ENCODE results near the gene SPATA21.

SPATA21 gene

DNA sequence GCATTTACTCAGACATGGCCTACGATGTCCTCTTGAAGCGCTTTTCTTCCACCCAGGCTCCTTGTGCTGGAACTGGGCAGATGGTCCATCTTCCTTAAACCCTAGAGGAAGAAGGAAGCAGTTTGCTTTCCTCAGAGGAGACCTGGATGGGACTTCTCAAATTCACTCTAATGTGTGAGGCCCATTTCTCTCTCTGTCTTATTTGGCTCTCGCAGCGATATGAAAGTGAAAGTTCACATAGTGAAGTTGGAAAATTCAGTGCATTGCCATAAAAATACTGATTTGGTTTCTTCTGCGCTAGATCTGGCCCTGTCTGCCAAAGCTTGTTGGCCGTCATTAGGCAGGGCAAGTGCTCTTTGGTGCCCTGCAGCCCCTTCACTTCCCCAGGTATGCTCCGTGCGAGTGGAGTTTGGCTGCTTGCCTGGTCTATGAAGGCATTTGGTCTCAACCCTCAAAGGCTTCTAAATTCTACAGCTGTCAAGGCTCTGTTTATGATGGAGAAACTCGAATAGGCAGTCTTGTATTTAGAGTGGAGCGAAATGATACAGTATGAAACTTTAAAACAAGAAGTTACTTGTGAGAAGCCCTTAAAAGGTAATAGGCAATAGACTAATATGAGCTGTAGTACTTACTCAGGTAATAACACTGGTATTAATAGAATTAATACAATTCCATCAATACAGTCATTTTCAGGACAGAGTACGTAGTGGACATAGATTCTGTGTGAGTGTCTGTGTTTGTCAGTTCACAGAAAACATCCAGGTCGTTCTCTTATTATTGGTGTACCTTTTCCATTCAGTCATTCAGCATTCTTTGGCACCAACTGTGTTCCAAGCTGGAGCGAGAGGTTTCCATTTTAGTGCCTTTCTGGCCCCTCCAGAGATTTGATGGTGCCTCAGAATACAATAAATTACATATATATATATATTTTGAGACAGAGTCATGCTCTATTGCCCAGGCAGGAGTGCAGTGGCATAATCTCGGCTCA lies 49.7 kb downstream of the SPATA21 start:
- H3K4me1 ChIP-seq (ENCODE audit: control insufficient read depth, insufficient read depth, low read length): peaks cover 23% of the 10 kb centered on the region
- no peak overlapping the region for H3K4me3 ChIP-seq (ENCODE audit: low read depth, low read length)
- H3K27me3 ChIP-seq (ENCODE audit: control insufficient read depth, insufficient read depth, low read length): no peaks in the 10 kb centered on the region
- no peak overlapping the region for H3K9ac ChIP-seq (ENCODE audit: low read depth, low read length)
- H3K36me3 ChIP-seq (ENCODE audit: control insufficient read depth, insufficient read depth, low read length): no peaks in the 10 kb centered on the region
- H3K9me3 ChIP-seq (ENCODE audit: control insufficient read depth, insufficient read depth, low read length): no peaks in the 10 kb centered on the region

DNA sequence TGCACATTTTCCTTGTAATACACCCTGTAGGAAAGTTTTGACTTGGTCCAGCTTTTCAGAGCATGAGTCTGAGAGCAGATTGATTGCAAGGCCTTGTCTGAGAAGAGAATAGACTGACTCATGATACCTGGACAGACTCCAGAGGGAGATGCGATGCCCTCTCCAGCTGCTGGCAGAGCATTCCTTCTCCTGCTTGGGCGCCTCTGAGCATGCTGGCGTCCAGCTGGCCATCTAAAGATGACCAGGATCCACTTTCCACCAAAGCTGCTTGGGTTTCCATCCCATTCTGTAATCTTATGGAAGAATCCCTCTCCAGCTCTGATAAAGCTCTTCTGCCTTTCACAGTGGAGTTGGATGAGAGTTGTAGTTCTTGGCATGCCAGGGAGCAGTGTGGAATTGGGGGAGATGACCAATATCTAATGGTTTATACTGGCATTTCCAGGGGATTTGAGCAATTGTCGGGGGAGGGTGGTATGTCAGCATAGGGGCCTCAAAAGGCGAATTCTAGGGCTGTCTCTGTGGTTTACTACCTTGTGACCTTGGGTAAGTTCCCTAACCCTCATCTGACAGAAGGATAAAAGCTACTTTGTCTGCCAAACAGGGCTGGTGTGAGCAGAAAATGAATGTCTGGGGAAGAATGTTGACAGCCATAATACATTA lies 50.6 kb downstream of the SPATA21 start:
- no peaks in the 10 kb centered on the region for H3K9me3 ChIP-seq (ENCODE audit: control insufficient read depth, insufficient read depth, low read length)
- H3K4me3 ChIP-seq (ENCODE audit: low read depth, low read length): no peak overlapping the region
- no peaks in the 10 kb centered on the region for H3K36me3 ChIP-seq (ENCODE audit: control insufficient read depth, insufficient read depth, low read length)
- no peaks in the 10 kb centered on the region for H3K27me3 ChIP-seq (ENCODE audit: control insufficient read depth, insufficient read depth, low read length)
- H3K9ac ChIP-seq (ENCODE audit: low read depth, low read length): no peak overlapping the region
- H3K4me1 ChIP-seq (ENCODE audit: control insufficient read depth, insufficient read depth, low read length): peaks cover 21% of the 10 kb centered on the region

- Histone ChIP-seq H3K36me3 (ENCODE audit: control insufficient read depth, insufficient read depth, low read length) (no peaks in the 10 kb centered on the region), H3K4me1 (ENCODE audit: control insufficient read depth, insufficient read depth, low read length) (peaks cover 21% of the 10 kb centered on the region), H3K4me3 (ENCODE audit: low read depth, low read length) (no peak overlapping the region), H3K27me3 (ENCODE audit: control insufficient read depth, insufficient read depth, low read length) (no peaks in the 10 kb centered on the region), H3K9ac (ENCODE audit: low read depth, low read length) (no peak overlapping the region), H3K9me3 (ENCODE audit: control insufficient read depth, insufficient read depth, low read length) (no peaks in the 10 kb centered on the region)
These were observed 51.4 kb downstream of the SPATA21 start for GRCh38 chr1:16385659-16386453.

DNA sequence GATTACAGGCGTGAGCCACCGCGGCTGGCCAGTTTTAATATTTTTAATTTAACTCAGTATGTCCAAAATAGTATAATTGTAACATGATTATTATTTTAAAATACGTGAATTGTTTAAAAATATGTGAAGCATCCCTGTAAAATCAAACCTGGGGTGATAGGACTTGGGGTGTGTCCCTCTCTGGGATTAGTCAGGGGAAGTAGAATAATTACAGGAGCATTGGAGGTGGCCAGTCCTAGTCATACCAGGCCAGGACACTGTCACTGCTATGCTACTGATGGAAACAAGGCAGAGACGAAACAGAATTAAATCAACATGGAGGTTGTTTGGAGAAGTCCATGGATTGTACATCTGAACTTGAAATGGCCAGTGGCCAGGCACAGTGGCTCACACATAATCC lies 53.3 kb downstream of the SPATA21 start:
- Histone ChIP-seq H3K4me1 (ENCODE audit: control insufficient read depth, insufficient read depth, low read length) (peaks cover 21% of the 10 kb centered on the region), H3K27me3 (ENCODE audit: control insufficient read depth, insufficient read depth, low read length) (no peaks in the 10 kb centered on the region), H3K4me3 (ENCODE audit: low read depth, low read length) (no peak overlapping the region), H3K36me3 (ENCODE audit: control insufficient read depth, insufficient read depth, low read length) (no peaks in the 10 kb centered on the region), H3K9me3 (ENCODE audit: control insufficient read depth, insufficient read depth, low read length) (no peaks in the 10 kb centered on the region), H3K9ac (ENCODE audit: low read depth, low read length) (peak overlapping the region; percentile 37)

- H3K27me3 ChIP-seq (ENCODE audit: control insufficient read depth, insufficient read depth, low read length): no peaks in the 10 kb centered on the region
- H3K9ac ChIP-seq (ENCODE audit: low read depth, low read length): no peak overlapping the region
- H3K36me3 ChIP-seq (ENCODE audit: control insufficient read depth, insufficient read depth, low read length): no peaks in the 10 kb centered on the region
- H3K9me3 ChIP-seq (ENCODE audit: control insufficient read depth, insufficient read depth, low read length): no peaks in the 10 kb centered on the region
- no peak overlapping the region for H3K4me3 ChIP-seq (ENCODE audit: low read depth, low read length)
- H3K4me1 ChIP-seq (ENCODE audit: control insufficient read depth, insufficient read depth, low read length): peaks cover 18% of the 10 kb centered on the region
These were observed 56.4 kb downstream of the SPATA21 start for GRCh38 chr1:16380868-16381267.

DNA sequence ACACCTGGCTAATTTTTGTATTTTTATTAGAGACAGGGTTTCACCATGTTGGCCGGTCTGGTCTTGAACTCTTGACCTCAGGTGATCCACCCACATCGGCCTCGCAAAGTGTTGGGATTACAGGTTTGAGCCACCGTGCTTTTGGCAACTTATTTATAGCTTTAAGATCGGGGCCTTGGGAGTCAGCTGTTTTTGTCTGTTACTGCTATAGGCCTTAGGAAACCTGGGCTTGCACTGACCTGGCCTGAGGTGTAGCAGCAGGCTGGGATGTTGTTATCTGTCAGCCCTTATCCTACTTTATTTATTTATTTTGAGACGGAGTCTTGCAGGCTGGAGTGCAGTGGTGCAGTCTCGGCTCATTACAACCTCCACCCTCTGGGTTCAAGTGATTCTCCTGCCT lies 58.8 kb downstream of the SPATA21 start:
- Histone ChIP-seq H3K36me3 (ENCODE audit: control insufficient read depth, insufficient read depth, low read length) (no peaks in the 10 kb centered on the region), H3K9ac (ENCODE audit: low read depth, low read length) (no peak overlapping the region), H3K27me3 (ENCODE audit: control insufficient read depth, insufficient read depth, low read length) (no peaks in the 10 kb centered on the region), H3K4me1 (ENCODE audit: control insufficient read depth, insufficient read depth, low read length) (peaks cover 9% of the 10 kb centered on the region), H3K4me3 (ENCODE audit: low read depth, low read length) (no peak overlapping the region), H3K9me3 (ENCODE audit: control insufficient read depth, insufficient read depth, low read length) (no peaks in the 10 kb centered on the region)

- no peaks in the 10 kb centered on the region for H3K9me3 ChIP-seq (ENCODE audit: control insufficient read depth, insufficient read depth, low read length)
- peaks cover 9% of the 10 kb centered on the region for H3K4me1 ChIP-seq (ENCODE audit: control insufficient read depth, insufficient read depth, low read length)
- H3K36me3 ChIP-seq (ENCODE audit: control insufficient read depth, insufficient read depth, low read length): no peaks in the 10 kb centered on the region
- no peak overlapping the region for H3K4me3 ChIP-seq (ENCODE audit: low read depth, low read length)
- H3K9ac ChIP-seq (ENCODE audit: low read depth, low read length): no peak overlapping the region
- no peaks in the 10 kb centered on the region for H3K27me3 ChIP-seq (ENCODE audit: control insufficient read depth, insufficient read depth, low read length)
These were observed 60.3 kb downstream of the SPATA21 start for GRCh38 chr1:16376971-16377370.

- Histone ChIP-seq H3K9ac (ENCODE audit: low read depth, low read length) (no peak overlapping the region), H3K4me3 (ENCODE audit: low read depth, low read length) (no peak overlapping the region), H3K4me1 (ENCODE audit: control insufficient read depth, insufficient read depth, low read length) (peaks cover 9% of the 10 kb centered on the region)
These were observed 61.5 kb downstream of the SPATA21 start for GRCh38 chr1:16375521-16376340.

DNA sequence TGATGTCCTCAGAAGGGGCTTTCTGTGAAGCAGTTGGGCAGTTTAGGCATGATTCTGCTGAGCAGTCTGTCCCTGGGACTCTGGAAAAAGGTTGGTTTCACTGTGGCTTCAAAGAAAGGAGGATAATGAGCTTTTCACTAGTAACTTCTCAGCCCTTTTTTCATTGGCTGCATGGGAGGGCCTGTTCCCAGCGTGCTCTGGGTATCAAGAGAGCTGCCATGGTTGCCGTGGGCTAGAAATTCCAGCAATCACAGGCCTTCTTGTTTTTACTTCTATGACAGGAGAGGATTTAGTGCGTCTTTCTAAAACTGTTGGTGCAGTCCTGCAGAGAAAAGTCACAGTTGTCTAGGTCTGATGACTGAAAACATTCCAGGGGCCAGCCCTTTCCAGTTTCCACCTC lies 63.0 kb downstream of the SPATA21 start:
- no peaks in the 10 kb centered on the region for H3K9me3 ChIP-seq (ENCODE audit: control insufficient read depth, insufficient read depth, low read length)
- no peaks in the 10 kb centered on the region for H3K36me3 ChIP-seq (ENCODE audit: control insufficient read depth, insufficient read depth, low read length)
- no peaks in the 10 kb centered on the region for H3K27me3 ChIP-seq (ENCODE audit: control insufficient read depth, insufficient read depth, low read length)
- no peak overlapping the region for H3K4me3 ChIP-seq (ENCODE audit: low read depth, low read length)
- H3K4me1 ChIP-seq (ENCODE audit: control insufficient read depth, insufficient read depth, low read length): peaks cover 9% of the 10 kb centered on the region
- no peak overlapping the region for H3K9ac ChIP-seq (ENCODE audit: low read depth, low read length)

More at GRCh38 chr1:16375521-16376340, 61.5 kb downstream of the SPATA21 start:
- Histone ChIP-seq H3K36me3 (ENCODE audit: control insufficient read depth, insufficient read depth, low read length) (no peaks in the 10 kb centered on the region), H3K9me3 (ENCODE audit: control insufficient read depth, insufficient read depth, low read length) (no peaks in the 10 kb centered on the region), H3K27me3 (ENCODE audit: control insufficient read depth, insufficient read depth, low read length) (no peaks in the 10 kb centered on the region)

GRCh38 chr1:16372535-16373285 lies 64.5 kb downstream of the SPATA21 start:
- Histone ChIP-seq H3K4me1 (ENCODE audit: control insufficient read depth, insufficient read depth, low read length) (peaks cover 17% of the 10 kb centered on the region), H3K27me3 (ENCODE audit: control insufficient read depth, insufficient read depth, low read length) (no peaks in the 10 kb centered on the region), H3K36me3 (ENCODE audit: control insufficient read depth, insufficient read depth, low read length) (no peaks in the 10 kb centered on the region), H3K9ac (ENCODE audit: low read depth, low read length) (no peak overlapping the region), H3K9me3 (ENCODE audit: control insufficient read depth, insufficient read depth, low read length) (no peaks in the 10 kb centered on the region), H3K4me3 (ENCODE audit: low read depth, low read length) (no peak overlapping the region)
